ENCODE results near the gene ZSWIM5. TPM values are rescaled to one million over a fixed set of nuclear protein-coding genes. Genes with fewer than 3 reads are reported as not detected.

Gene ZSWIM5
- total RNA-seq, 1 experiment from 2014 or later = 1.4 TPM

GRCh38 chr1:45040297-45040696 is 166.1 kb downstream of the ZSWIM5 start:
- TF ChIP-seq EZH2phosphoT487 (IDR thresholded peaks at IDR 0.05; ENCODE audit: borderline replicate concordance, low read length) = no peak
- TF ChIP-seq EZH2 (IDR thresholded peaks at IDR 0.05; ENCODE audit: low read length, unreplicated experiment) = no peak
- no peak for TF ChIP-seq CTCF (conservative IDR thresholded peaks at IDR 0.05; ENCODE audit: low read depth, low read length)
- CTCF ChIA-PET = no interaction called here
- intact Hi-C loops (cut with micrococcal nuclease) = no loop called here

GRCh38 chr1:45038661-45039364 is 167.6 kb downstream of the ZSWIM5 start:
- Histone ChIP-seq H3K27me3 (ENCODE audit: low read length) (no peaks in the 10 kb centered on the region), H3K9me2 (replicated peaks; ENCODE audit: low read length) (no peaks in the 10 kb centered on the region), H3F3A (ENCODE audit: low read length, unreplicated experiment) (no peaks in the 10 kb centered on the region), H3K27ac (ENCODE audit: low read length) (no peak overlapping the region), H3K9ac (ENCODE audit: low read length) (no peak overlapping the region), H2AFZ (ENCODE audit: low read length) (no peak overlapping the region), H3K4me3 (ENCODE audit: low read length) (no peak overlapping the region), H3K4me2 (ENCODE audit: low read length) (no peak overlapping the region), H3K36me3 (ENCODE audit: low read depth, low read length) (no peaks in the 10 kb centered on the region), H4K20me1 (ENCODE audit: low read length) (no peaks in the 10 kb centered on the region), H3K9me3 (ENCODE audit: low read length) (no peaks in the 10 kb centered on the region), H3K79me2 (ENCODE audit: low read length) (no peaks in the 10 kb centered on the region), H3K4me1 (ENCODE audit: insufficient read depth, low read length) (no peaks in the 10 kb centered on the region)
- CTCF ChIA-PET = interaction anchor here (0.6 kb wide), 1 partner anchor 227 kb away, joined by 3 read pairs; no protein-coding TSS in a partner anchor
- DNase-seq = no peak
- ATAC-seq = no peak
- intact Hi-C loops (cut with micrococcal nuclease) = no loop called here
- POLR2A ChIA-PET (ENCODE audit: unreplicated experiment) = no interaction called here
- no TSS peak for BruUV-seq (replicated peaks)
- TF ChIP-seq EZH2phosphoT487 (IDR thresholded peaks at IDR 0.05; ENCODE audit: borderline replicate concordance, low read length) (no peak), EZH2 (IDR thresholded peaks at IDR 0.05; ENCODE audit: low read length, unreplicated experiment) (no peak), CTCF (conservative IDR thresholded peaks at IDR 0.05; ENCODE audit: low read depth, low read length) (no peak)

More at GRCh38 chr1:45040297-45040696, 166.1 kb downstream of the ZSWIM5 start:
- Histone ChIP-seq H2AFZ (ENCODE audit: low read length) (no peak overlapping the region), H3K27ac (ENCODE audit: low read length) (no peak overlapping the region), H3K9me3 (ENCODE audit: low read length) (no peaks in the 10 kb centered on the region), H3K4me2 (ENCODE audit: low read length) (no peak overlapping the region), H4K20me1 (ENCODE audit: low read length) (no peaks in the 10 kb centered on the region), H3K36me3 (ENCODE audit: low read depth, low read length) (no peaks in the 10 kb centered on the region), H3K27me3 (ENCODE audit: low read length) (no peaks in the 10 kb centered on the region), H3K4me3 (ENCODE audit: low read length) (no peak overlapping the region), H3K4me1 (ENCODE audit: insufficient read depth, low read length) (no peaks in the 10 kb centered on the region), H3K9ac (ENCODE audit: low read length) (no peak overlapping the region), H3F3A (ENCODE audit: low read length, unreplicated experiment) (no peaks in the 10 kb centered on the region), H3K9me2 (replicated peaks; ENCODE audit: low read length) (no peaks in the 10 kb centered on the region), H3K79me2 (ENCODE audit: low read length) (no peaks in the 10 kb centered on the region)
- POLR2A ChIA-PET (ENCODE audit: unreplicated experiment) = no interaction called here
- ATAC-seq = no peak
- no peak for DNase-seq
- BruUV-seq (replicated peaks) = no TSS peak

GRCh38 chr1:45038240-45038639 is 168.2 kb downstream of the ZSWIM5 start:
- Histone ChIP-seq H3K36me3 (ENCODE audit: low read depth, low read length) (no peaks in the 10 kb centered on the region), H3K9me2 (replicated peaks; ENCODE audit: low read length) (no peaks in the 10 kb centered on the region), H3K9ac (ENCODE audit: low read length) (no peak overlapping the region), H3K4me1 (ENCODE audit: insufficient read depth, low read length) (no peaks in the 10 kb centered on the region), H3K4me2 (ENCODE audit: low read length) (no peak overlapping the region), H3K79me2 (ENCODE audit: low read length) (no peaks in the 10 kb centered on the region), H3K9me3 (ENCODE audit: low read length) (no peaks in the 10 kb centered on the region), H3K4me3 (ENCODE audit: low read length) (no peak overlapping the region), H3F3A (ENCODE audit: low read length, unreplicated experiment) (no peaks in the 10 kb centered on the region), H2AFZ (ENCODE audit: low read length) (no peak overlapping the region), H3K27me3 (ENCODE audit: low read length) (no peaks in the 10 kb centered on the region), H3K27ac (ENCODE audit: low read length) (no peak overlapping the region), H4K20me1 (ENCODE audit: low read length) (no peaks in the 10 kb centered on the region)
- CTCF ChIA-PET = no interaction called here
- no peak for TF ChIP-seq EZH2phosphoT487 (IDR thresholded peaks at IDR 0.05; ENCODE audit: borderline replicate concordance, low read length)
- TF ChIP-seq EZH2 (IDR thresholded peaks at IDR 0.05; ENCODE audit: low read length, unreplicated experiment) = no peak
- TF ChIP-seq CTCF (conservative IDR thresholded peaks at IDR 0.05; ENCODE audit: low read depth, low read length) = no peak
- intact Hi-C loops (cut with micrococcal nuclease) = no loop called here
- POLR2A ChIA-PET (ENCODE audit: unreplicated experiment) = no interaction called here
- no peak for ATAC-seq
- no peak for DNase-seq
- BruUV-seq (replicated peaks) = no TSS peak

Data from PC-3 (cell line).